ENCODE results near the gene S1PR2. TPM values are rescaled to one million over a fixed set of nuclear protein-coding genes. Genes with fewer than 3 reads are reported as not detected.

The S1PR2 gene
- total RNA-seq, 1 experiment from 2014 or later = 8.4 TPM

- ChIA-PET CTCF (interaction anchor here (0.5 to 2.6 kb wide), 15 partner anchors 9 to 385 kb away, joined by 3 to 38 read pairs (median 6); partner anchors contain the start of genes ICAM1 and ICAM5), POLR2A (ENCODE audit: low non-redundant PET) (interaction anchor here (0.6 to 1.3 kb wide), 2 partner anchors 43 to 129 kb away, joined by 6 to 11 read pairs; no protein-coding TSS in a partner anchor)
- Histone ChIP-seq H3K4me1 (ENCODE audit: insufficient read depth, low read length, poor library complexity, severe bottlenecking) (no peaks in the 10 kb centered on the region), H3K27ac (ENCODE audit: low read depth, low read length, poor library complexity, severe bottlenecking) (no peak overlapping the region), H3K9me3 (ENCODE audit: low read depth, low read length, poor library complexity, severe bottlenecking) (no peaks in the 10 kb centered on the region), H3K4me3 (ENCODE audit: low read depth, low read length, poor library complexity, severe bottlenecking) (no peak overlapping the region), H3K36me3 (ENCODE audit: insufficient read depth, low read length, poor library complexity, severe bottlenecking) (peaks cover 21% of the 10 kb centered on the region), H3K27me3 (replicated peaks; ENCODE audit: insufficient read depth, low read depth, low read length, poor library complexity) (no peaks in the 10 kb centered on the region)
- intact Hi-C loops (cut with micrococcal nuclease; ENCODE audit: unreplicated experiment) = loop anchor here (1.0 kb wide), 1 partner anchor 131 kb away; no protein-coding TSS in a partner anchor
- TF ChIP-seq, protein P1, sequence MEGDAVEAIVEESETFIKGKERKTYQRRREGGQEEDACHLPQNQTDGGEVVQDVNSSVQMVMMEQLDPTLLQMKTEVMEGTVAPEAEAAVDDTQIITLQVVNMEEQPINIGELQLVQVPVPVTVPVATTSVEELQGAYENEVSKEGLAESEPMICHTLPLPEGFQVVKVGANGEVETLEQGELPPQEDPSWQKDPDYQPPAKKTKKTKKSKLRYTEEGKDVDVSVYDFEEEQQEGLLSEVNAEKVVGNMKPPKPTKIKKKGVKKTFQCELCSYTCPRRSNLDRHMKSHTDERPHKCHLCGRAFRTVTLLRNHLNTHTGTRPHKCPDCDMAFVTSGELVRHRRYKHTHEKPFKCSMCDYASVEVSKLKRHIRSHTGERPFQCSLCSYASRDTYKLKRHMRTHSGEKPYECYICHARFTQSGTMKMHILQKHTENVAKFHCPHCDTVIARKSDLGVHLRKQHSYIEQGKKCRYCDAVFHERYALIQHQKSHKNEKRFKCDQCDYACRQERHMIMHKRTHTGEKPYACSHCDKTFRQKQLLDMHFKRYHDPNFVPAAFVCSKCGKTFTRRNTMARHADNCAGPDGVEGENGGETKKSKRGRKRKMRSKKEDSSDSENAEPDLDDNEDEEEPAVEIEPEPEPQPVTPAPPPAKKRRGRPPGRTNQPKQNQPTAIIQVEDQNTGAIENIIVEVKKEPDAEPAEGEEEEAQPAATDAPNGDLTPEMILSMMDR (conservative IDR thresholded peaks at IDR 0.05; ENCODE audit: low read depth, low read length) = peak; percentile 87
- no peak for TF ChIP-seq EZH2 (IDR thresholded peaks at IDR 0.05; ENCODE audit: borderline replicate concordance, low read depth, low read length, poor library complexity, severe bottlenecking)
- no TSS peak for BruUV-seq (replicated peaks)
- peak; percentile 94 for DNase-seq (ENCODE audit: low spot score)
Observed at GRCh38 chr19:10259162-10259905, 28.2 kb upstream of the S1PR2 start.

DNA sequence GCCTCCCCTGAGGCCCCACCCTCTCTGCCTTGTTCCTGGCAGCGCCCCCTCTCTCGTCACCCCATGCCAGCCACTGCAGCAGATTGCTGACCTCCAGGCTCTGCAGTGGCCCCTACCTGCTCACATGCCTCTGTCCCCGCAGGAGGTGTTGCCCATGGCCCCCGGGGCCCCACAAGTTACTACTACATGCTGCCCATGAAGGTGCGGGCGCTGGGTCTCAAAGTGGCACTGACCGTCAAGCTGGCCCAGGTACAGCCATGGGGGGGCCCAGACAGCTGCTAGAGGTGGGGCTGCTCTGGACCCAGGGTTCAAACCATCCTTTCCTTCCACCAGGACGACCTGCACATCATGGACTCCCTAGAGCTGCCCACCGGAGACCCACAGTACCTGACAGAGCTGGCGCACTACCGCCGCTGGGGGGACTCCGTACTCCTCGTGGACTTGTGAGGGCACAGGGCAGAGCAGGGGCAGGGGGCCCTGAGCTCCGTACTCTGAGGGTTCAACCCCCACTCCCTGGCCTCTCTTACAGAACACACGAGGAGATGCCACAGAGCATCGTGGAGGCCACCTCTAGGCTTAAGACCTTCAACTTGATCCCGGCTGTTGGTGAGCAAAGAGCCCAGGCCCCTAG is 27.1 kb upstream of the S1PR2 start:
- H3K27ac ChIP-seq (ENCODE audit: low read depth, low read length, poor library complexity, severe bottlenecking) = no peak overlapping the region
- ChIA-PET CTCF (interaction anchor here (0.6 to 2.6 kb wide), 12 partner anchors 8 to 274 kb away, joined by 3 to 38 read pairs (median 6); partner anchors contain the start of gene ICAM5), POLR2A (ENCODE audit: low non-redundant PET) (no interaction called here)
- no peaks in the 10 kb centered on the region for H3K27me3 ChIP-seq (replicated peaks; ENCODE audit: insufficient read depth, low read depth, low read length, poor library complexity)
- BruUV-seq (replicated peaks) = no TSS peak
- no peak for TF ChIP-seq EZH2 (IDR thresholded peaks at IDR 0.05; ENCODE audit: borderline replicate concordance, low read depth, low read length, poor library complexity, severe bottlenecking)
- TF ChIP-seq, protein P1 (conservative IDR thresholded peaks at IDR 0.05; ENCODE audit: low read depth, low read length) = no peak
- peaks cover 22% of the 10 kb centered on the region for H3K36me3 ChIP-seq (ENCODE audit: insufficient read depth, low read length, poor library complexity, severe bottlenecking)
- no peak for DNase-seq (ENCODE audit: low spot score)
- intact Hi-C loops (cut with micrococcal nuclease; ENCODE audit: unreplicated experiment) = no loop called here
- no peak overlapping the region for H3K4me3 ChIP-seq (ENCODE audit: low read depth, low read length, poor library complexity, severe bottlenecking)
- H3K4me1 ChIP-seq (ENCODE audit: insufficient read depth, low read length, poor library complexity, severe bottlenecking) = no peaks in the 10 kb centered on the region
- H3K9me3 ChIP-seq (ENCODE audit: low read depth, low read length, poor library complexity, severe bottlenecking) = no peaks in the 10 kb centered on the region

GRCh38 chr19:10256970-10257615 is 26.0 kb upstream of the S1PR2 start:
- peaks cover 5% of the 10 kb centered on the region for H3K4me1 ChIP-seq (ENCODE audit: insufficient read depth, low read length, poor library complexity, severe bottlenecking)
- ChIA-PET CTCF (interaction anchor here (1.0 kb wide), 1 partner anchor 12 kb away, joined by 3 read pairs; no protein-coding TSS in a partner anchor), POLR2A (ENCODE audit: low non-redundant PET) (interaction anchor here (0.5 kb wide), 1 partner anchor 137 kb away, joined by 3 read pairs; no protein-coding TSS in a partner anchor)
- intact Hi-C loops (cut with micrococcal nuclease; ENCODE audit: unreplicated experiment) = no loop called here
- no peak for TF ChIP-seq EZH2 (IDR thresholded peaks at IDR 0.05; ENCODE audit: borderline replicate concordance, low read depth, low read length, poor library complexity, severe bottlenecking)
- TF ChIP-seq, protein P1 (conservative IDR thresholded peaks at IDR 0.05; ENCODE audit: low read depth, low read length) = no peak
- no peak overlapping the region for H3K4me3 ChIP-seq (ENCODE audit: low read depth, low read length, poor library complexity, severe bottlenecking)
- H3K9me3 ChIP-seq (ENCODE audit: low read depth, low read length, poor library complexity, severe bottlenecking) = no peaks in the 10 kb centered on the region
- no peak for DNase-seq (ENCODE audit: low spot score)
- peaks cover 22% of the 10 kb centered on the region for H3K36me3 ChIP-seq (ENCODE audit: insufficient read depth, low read length, poor library complexity, severe bottlenecking)
- H3K27me3 ChIP-seq (replicated peaks; ENCODE audit: insufficient read depth, low read depth, low read length, poor library complexity) = no peaks in the 10 kb centered on the region
- BruUV-seq (replicated peaks) = no TSS peak
- no peak overlapping the region for H3K27ac ChIP-seq (ENCODE audit: low read depth, low read length, poor library complexity, severe bottlenecking)
